SK-N-SH treated with all-trans-retinoic acid at 6 μM for 48 hours (cell line): Measurements from ENCODE around the gene MFSD6L.

ENCODE experiments used
- ARNTL ChIP-seq: fragments of 450-650 bp; formaldehyde crosslinking; IDR thresholded peaks from 2 replicates; pipeline ENCODE4 v1.5.0; 2020; ENCODE audit warnings: low read depth, mild to moderate bottlenecking, moderate library complexity, borderline replicate concordance
- BACH2 ChIP-seq: fragments of 250-450 bp; sonication (Bioruptor Pico); IDR thresholded peaks from 2 replicates; pipeline ENCODE4 v1.9.0; 2021; ENCODE audit warnings: mild to moderate bottlenecking, borderline replicate concordance
- PATZ1 ChIP-seq: fragments of 250-450 bp; sonication (Bioruptor Pico); IDR thresholded peaks from 2 replicates; pipeline ENCODE4 v1.8.0; 2020; ENCODE audit warnings: mild to moderate bottlenecking, moderate library complexity, borderline replicate concordance
- RARB ChIP-seq: fragments of 250-450 bp; sonication (Bioruptor Pico); IDR thresholded peaks from 2 replicates; pipeline ENCODE4 v1.8.0; 2021; ENCODE audit warnings: mild to moderate bottlenecking, moderate library complexity
- SNAI2 ChIP-seq: fragments of 250-450 bp; sonication (Bioruptor Pico); IDR thresholded peaks from 2 replicates; pipeline ENCODE4 v1.5.0; 2020; ENCODE audit warnings: mild to moderate bottlenecking, moderate library complexity
- ZFP30 ChIP-seq: fragments of 450-650 bp; formaldehyde crosslinking; IDR thresholded peaks from 2 replicates; pipeline ENCODE4 v1.5.0; 2022; ENCODE audit warnings: mild to moderate bottlenecking, moderate library complexity

GRCh38 chr17:8826808-8827435, 27.8 kb upstream of the MFSD6L start:
- no peak for TF ChIP-seq PATZ1
- no peak for TF ChIP-seq ZFP30
- TF ChIP-seq ARNTL (CRISPR knock-in tag), result no peak
- no peak for TF ChIP-seq BACH2 (CRISPR knock-in tag)
- no peak for TF ChIP-seq SNAI2 (CRISPR knock-in tag)
- TF ChIP-seq RARB (CRISPR knock-in tag), result no peak
